A673 (cell line): ENCODE results near the gene GPSM1. TPM values are rescaled to one million over a fixed set of nuclear protein-coding genes. Genes with fewer than 3 reads are reported as not detected.

ENCODE experiments used
- BruUV-seq: library from RNA; stranded (reverse); fragments of 400-500 nt; replicated peaks from 2 replicates; lab custom pipeline; 2021; lab: Mats Ljungman, UMichigan
- CTCF ChIA-PET: fragments of 300-600 bp; sonication (Branson Sonifier 250); formaldehyde crosslinking; loops from one replicate; lab custom pipeline; 2022; ENCODE audit warnings: antibody characterized with exemption; lab: Charles Lee
- POLR2A ChIA-PET: fragments of 300-600 bp; sonication (Branson Sonifier 250); formaldehyde crosslinking; loops from one replicate; lab custom pipeline; 2022; ENCODE audit warnings: antibody characterized with exemption; ENCODE audit not compliant: low non-redundant PET; lab: Charles Lee
- DNase-seq: peaks from one replicate; pipeline ENCODE4 v3.0.0-alpha.2; 2015; ENCODE audit warnings: low spot score
- H3K27ac ChIP-seq: fragments of 200-600 bp; sonication (generic); 2 replicates; pipeline ENCODE4 v1.5.1; 2016; ENCODE audit warnings: mixed run types, low read depth, mild to moderate bottlenecking, mixed read lengths, antibody characterized with exemption, low read length; ENCODE audit not compliant: poor library complexity, severe bottlenecking
- H3K27me3 ChIP-seq: fragments of 200-600 bp; sonication (generic); replicated peaks from 2 replicates; pipeline ENCODE4 v1.6.1; 2017; ENCODE audit warnings: mixed run types, low read depth, mild to moderate bottlenecking, mixed read lengths, antibody characterized with exemption, low read length; ENCODE audit not compliant: insufficient read depth, poor library complexity
- H3K36me3 ChIP-seq: fragments of 200-600 bp; sonication (generic); 2 replicates; pipeline ENCODE4 v1.6.1; 2016; ENCODE audit warnings: mixed run types, mild to moderate bottlenecking, mixed read lengths, antibody characterized with exemption, low read length; ENCODE audit not compliant: insufficient read depth, poor library complexity, severe bottlenecking
- H3K4me1 ChIP-seq: fragments of 200-600 bp; sonication (generic); 2 replicates; pipeline ENCODE4 v1.6.1; 2017; ENCODE audit warnings: mixed run types, mild to moderate bottlenecking, mixed read lengths, antibody characterized with exemption, low read length; ENCODE audit not compliant: insufficient read depth, poor library complexity, severe bottlenecking
- H3K4me3 ChIP-seq: fragments of 200-600 bp; sonication (generic); 2 replicates; pipeline ENCODE4 v1.5.1; 2016; ENCODE audit warnings: low read depth, mixed run types, mild to moderate bottlenecking, mixed read lengths, low read length; ENCODE audit not compliant: poor library complexity, severe bottlenecking
- H3K9me3 ChIP-seq: fragments of 200-600 bp; sonication (generic); 2 replicates; pipeline ENCODE4 v1.6.1; 2016; ENCODE audit warnings: mixed run types, low read depth, mild to moderate bottlenecking, mixed read lengths, antibody characterized with exemption, low read length; ENCODE audit not compliant: poor library complexity, severe bottlenecking
- CTCF ChIP-seq: fragments of 300-800, 200-600 bp; sonication (generic); conservative IDR thresholded peaks from 2 replicates; pipeline ENCODE4 v1.5.1; 2017; ENCODE audit warnings: low read depth, mild to moderate bottlenecking, antibody characterized with exemption, low read length, moderate library complexity, mixed read lengths
- EZH2 ChIP-seq: fragments of 200-600 bp; sonication (generic); IDR thresholded peaks from 2 replicates; pipeline ENCODE4 v1.6.1; 2017; ENCODE audit warnings: borderline replicate concordance, low read depth, mild to moderate bottlenecking, mixed read lengths, antibody characterized with exemption, low read length; ENCODE audit not compliant: poor library complexity, severe bottlenecking
- intact Hi-C: fragments of 100-400 bp; cut with micrococcal nuclease; formaldehyde crosslinking; loops from one replicate; pipeline ENCODE4 v1.10.0; 2022; ENCODE audit not compliant: unreplicated experiment
- total RNA-seq: library from RNA; stranded (reverse); gene quantifications from 2 replicates; pipeline ENCODE4 v1.2.3, GENCODE V29; 2021

GPSM1 gene
- total RNA-seq, 1 experiment from 2014 or later: 36.4 TPM

DNA sequence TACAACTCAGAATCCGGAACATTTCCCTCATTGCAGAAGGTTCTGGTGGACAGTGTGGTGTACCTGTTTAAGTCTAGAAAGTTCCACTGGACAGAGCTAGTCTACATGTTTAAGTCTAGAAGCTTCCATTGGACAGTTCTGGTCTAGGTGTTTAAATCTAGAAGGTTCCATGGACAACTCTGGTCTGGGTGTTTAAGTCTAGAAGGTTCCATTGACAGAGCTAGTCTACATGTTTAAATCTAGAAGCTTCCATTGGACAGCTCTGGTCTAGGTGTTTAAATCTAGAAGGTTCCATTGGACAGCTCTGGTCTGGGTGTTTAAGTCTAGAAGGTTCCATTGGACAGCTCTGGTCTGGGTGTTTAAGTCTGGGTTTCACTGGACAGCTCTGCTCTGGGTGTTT, 48.4 kb upstream of the GPSM1 start:
- Histone ChIP-seq H3K36me3 (no peaks in the 10 kb centered on the region), H3K4me3 (no peak overlapping the region), H3K4me1 (peaks cover 5% of the 10 kb centered on the region), H3K27me3 (no peaks in the 10 kb centered on the region), H3K9me3 (no peaks in the 10 kb centered on the region), H3K27ac (no peak overlapping the region)
- POLR2A ChIA-PET: no interaction called here
- CTCF ChIA-PET: no interaction called here
- no peak for DNase-seq
- no peak for TF ChIP-seq CTCF
- no peak for TF ChIP-seq EZH2
- intact Hi-C loops: no loop called here
- no TSS peak for BruUV-seq

GRCh38 chr9:136279471-136279870, 47.9 kb upstream of the GPSM1 start:
- H3K27me3 ChIP-seq: no peaks in the 10 kb centered on the region
- BruUV-seq: no TSS peak
- TF ChIP-seq EZH2: no peak
- TF ChIP-seq CTCF: no peak
- no peak overlapping the region for H3K4me3 ChIP-seq
- H3K9me3 ChIP-seq: no peaks in the 10 kb centered on the region
- POLR2A ChIA-PET: no interaction called here
- CTCF ChIA-PET: no interaction called here
- intact Hi-C loops: no loop called here
- H3K4me1 ChIP-seq: peaks cover 5% of the 10 kb centered on the region
- H3K27ac ChIP-seq: no peak overlapping the region
- DNase-seq: no peak
- no peaks in the 10 kb centered on the region for H3K36me3 ChIP-seq

GRCh38 chr9:136280535-136281315, 46.6 kb upstream of the GPSM1 start:
- DNase-seq: no peak
- no peaks in the 10 kb centered on the region for H3K9me3 ChIP-seq
- H3K27me3 ChIP-seq: no peaks in the 10 kb centered on the region
- POLR2A ChIA-PET: no interaction called here
- no peak overlapping the region for H3K27ac ChIP-seq
- H3K36me3 ChIP-seq: no peaks in the 10 kb centered on the region
- intact Hi-C loops: loop anchor here (5.0 kb wide), 1 partner anchor 678 kb away; no protein-coding TSS in a partner anchor
- no peak overlapping the region for H3K4me3 ChIP-seq
- TF ChIP-seq CTCF (no peak), EZH2 (no peak)
- BruUV-seq: no TSS peak
- peaks cover 5% of the 10 kb centered on the region for H3K4me1 ChIP-seq
- CTCF ChIA-PET: no interaction called here
